Measurements from ENCODE around the gene ABCC4.

ABCC4 gene

GRCh38 chr13:95106562-95106961, 194.7 kb downstream of the ABCC4 start:
- no peak overlapping the region for H3K27ac ChIP-seq (ENCODE audit: extremely low read depth, low read depth, low read length)
- CTCF ChIA-PET: no interaction called here
- H3K4me3 ChIP-seq (ENCODE audit: low read depth, low read length): no peak overlapping the region
- no peaks in the 10 kb centered on the region for H3K4me1 ChIP-seq (ENCODE audit: control insufficient read depth, insufficient read depth, low read length)
- H3K36me3 ChIP-seq (ENCODE audit: control insufficient read depth in 2 of 2, insufficient read depth in 1 of 2, low read length in 2 of 2): no peaks in the 10 kb centered on the region
- POLR2A ChIA-PET: no interaction called here
- no peaks in the 10 kb centered on the region for H3K9me3 ChIP-seq (ENCODE audit: control insufficient read depth, insufficient read depth, low read depth, low read length)
- TF ChIP-seq IKZF3 (tag by site-specific recombination; IDR thresholded peaks at IDR 0.05) (no peak), ZBTB11 (tag by site-specific recombination; conservative IDR thresholded peaks at IDR 0.05; ENCODE audit: low read depth) (no peak), TCF7L2 (IDR thresholded peaks at IDR 0.05; ENCODE audit: borderline replicate concordance, low read depth, low read length) (no peak), INSM2 (tag by site-specific recombination; IDR thresholded peaks at IDR 0.05) (no peak), ZNF214 (tag by site-specific recombination; IDR thresholded peaks at IDR 0.05; ENCODE audit: borderline replicate concordance) (no peak), ZSCAN4 (tag by site-specific recombination; IDR thresholded peaks at IDR 0.05) (no peak), ZNF280D (tag by site-specific recombination; IDR thresholded peaks at IDR 0.05) (no peak), SP3 (tag by site-specific recombination; IDR thresholded peaks at IDR 0.05) (no peak), GLIS2 (tag by site-specific recombination; IDR thresholded peaks at IDR 0.05) (no peak), ZNF513 (tag by site-specific recombination; IDR thresholded peaks at IDR 0.05) (no peak), ZBTB10 (tag by site-specific recombination; IDR thresholded peaks at IDR 0.05) (no peak), TSHZ1 (tag by site-specific recombination; IDR thresholded peaks at IDR 0.05; ENCODE audit: borderline replicate concordance) (no peak), ZNF580 (tag by site-specific recombination; IDR thresholded peaks at IDR 0.05) (no peak), ZBTB17 (tag by site-specific recombination; IDR thresholded peaks at IDR 0.05) (no peak), GLI4 (tag by site-specific recombination; IDR thresholded peaks at IDR 0.05) (no peak), ZNF174 (tag by site-specific recombination; IDR thresholded peaks at IDR 0.05) (no peak), ZNF488 (tag by site-specific recombination; IDR thresholded peaks at IDR 0.05) (no peak)
